GM12878 (cell line): ENCODE data around the gene CALHM2. TPM values are rescaled to one million over a fixed set of nuclear protein-coding genes. Genes with fewer than 3 reads are reported as not detected.

Source experiments
- ATAC-seq: fragments of 200-7000 bp; cut with Tn5 transposase; 3 replicates; pipeline ENCODE4 v1.9.1; 2020; ENCODE audit warnings: mild to moderate bottlenecking, moderate library complexity
- BruUV-seq: library from RNA; stranded (reverse); fragments of 400-500 nt; replicated peaks from 2 replicates; lab custom pipeline; 2021; lab: Mats Ljungman, UMichigan
- CTCF ChIA-PET: fragments of 300-600 bp; sonication (Branson Sonifier 250); formaldehyde crosslinking; extraction: SDS; loops from one replicate; lab custom pipeline; 2021; ENCODE audit warnings: inconsistent platforms; lab: Yijun Ruan, JAX
- POLR2A ChIA-PET: fragments of 350-600 bp; formaldehyde crosslinking; extraction: SDS; loops from one replicate; lab custom pipeline; 2021; ENCODE audit warnings: inconsistent platforms; lab: Charles Lee
- RAD21 ChIA-PET: fragments of 300-600 bp; sonication (Branson Sonifier 250); formaldehyde crosslinking; loops from one replicate; lab custom pipeline; 2023; ENCODE audit warnings: antibody characterized with exemption; ENCODE audit not compliant: unreplicated experiment; lab: Charles Lee
- SMC1A ChIA-PET: fragments of 300-600 bp; sonication (Branson Sonifier 250); formaldehyde crosslinking; loops from one replicate; lab custom pipeline; 2023; ENCODE audit not compliant: unreplicated experiment, uncharacterized antibody; lab: Charles Lee
- DNase-seq: peaks from one replicate; pipeline ENCODE4 v3.0.0-alpha.2; 2011; ENCODE audit warnings: low read depth, low spot score
- FAIRE-seq: peaks from 3 replicates; lab custom pipeline; 2011; peaks lifted over from hg19 to GRCh38; lab: Jason Lieb, UNC
- H2AFZ ChIP-seq: 2 replicates; pipeline ENCODE4 v1.6.0; 2011; ENCODE audit warnings: low read depth, low read length, control low read depth; ENCODE audit not compliant: control insufficient read depth
- H3K27ac ChIP-seq: 2 replicates; pipeline ENCODE4 v1.5.1; 2011; ENCODE audit warnings: control low read depth; ENCODE audit not compliant: control insufficient read depth, insufficient read depth
- H3K27me3 ChIP-seq, 2 experiments: replicated peaks in 1 of 2; 2 replicates each; pipeline versions ENCODE4 v1.6.0 to v1.6.1; 2011; ENCODE audit warnings: low read length in 1 of 2; ENCODE audit not compliant: control insufficient read depth in 2 of 2, insufficient read depth in 2 of 2
- H3K36me3 ChIP-seq, 2 experiments: 2 replicates each; pipeline ENCODE4 v1.5.1; 2011; ENCODE audit warnings: low read length in 1 of 2; ENCODE audit not compliant: control insufficient read depth in 2 of 2, insufficient read depth in 2 of 2
- H3K4me1 ChIP-seq: 2 replicates; pipeline ENCODE4 v1.6.1; 2011; ENCODE audit warnings: mild to moderate bottlenecking, low read length, moderate library complexity, mixed read lengths; ENCODE audit not compliant: control insufficient read depth, insufficient read depth
- H3K4me2 ChIP-seq: 2 replicates; pipeline ENCODE4 v1.6.0; 2011; ENCODE audit warnings: control low read depth; ENCODE audit not compliant: control insufficient read depth, insufficient read depth
- H3K4me3 ChIP-seq: fragments of 200-600 bp; sonication (generic); 2 replicates; pipeline ENCODE4 v1.5.1; 2016
- H3K79me2 ChIP-seq: 2 replicates; pipeline ENCODE4 v1.6.0; 2011; ENCODE audit warnings: low read length; ENCODE audit not compliant: control insufficient read depth, insufficient read depth
- H3K9ac ChIP-seq: 2 replicates; pipeline ENCODE4 v1.8.0; 2011; ENCODE audit warnings: low read length, control low read depth, mixed read lengths; ENCODE audit not compliant: control insufficient read depth, insufficient read depth
- H3K9me3 ChIP-seq: replicated peaks from 3 replicates; pipeline ENCODE4 v1.5.1; 2011; ENCODE audit warnings: mild to moderate bottlenecking, low read length; ENCODE audit not compliant: control insufficient read depth, insufficient read depth
- H4K20me1 ChIP-seq: 2 replicates; pipeline ENCODE4 v1.6.0; 2011; ENCODE audit not compliant: control insufficient read depth, insufficient read depth
- CBX3 ChIP-seq: fragments of 200-600 bp; sonication (generic); IDR thresholded peaks from 2 replicates; pipeline ENCODE4 v1.6.1; 2016; ENCODE audit warnings: low read depth, borderline replicate concordance
- CHD4 ChIP-seq: fragments of 200-600 bp; sonication (generic); IDR thresholded peaks from 2 replicates; pipeline ENCODE4 v1.6.1; 2016; ENCODE audit warnings: mild to moderate bottlenecking
- EGR1 ChIP-seq, 2 experiments: IDR thresholded peaks; 1 replicate in 1 of 2; 2 replicates in 1 of 2; pipeline ENCODE4 v1.6.1; 2011 to 2012; ENCODE audit warnings: low read depth in 2 of 2, low read length in 2 of 2, borderline replicate concordance in 1 of 2, mild to moderate bottlenecking in 1 of 2, moderate library complexity in 1 of 2
- ETV6 ChIP-seq, 2 experiments: fragments of 450-650 bp in 1 of 2; IDR thresholded peaks in 1 of 2; conservative IDR thresholded peaks in 1 of 2; 2 replicates each; pipeline ENCODE4 v1.6.1; 2014; ENCODE audit warnings: antibody characterized with exemption in 1 of 2, borderline replicate concordance in 1 of 2, low read depth in 1 of 2, mild to moderate bottlenecking in 1 of 2, moderate library complexity in 1 of 2
- GABPA ChIP-seq: IDR thresholded peaks from 2 replicates; pipeline ENCODE4 v1.6.1; 2014; ENCODE audit warnings: antibody characterized with exemption, low read depth, mild to moderate bottlenecking, inconsistent platforms
- JUNB ChIP-seq: IDR thresholded peaks from 2 replicates; pipeline ENCODE4 v1.6.1; 2016; ENCODE audit warnings: antibody characterized with exemption, mild to moderate bottlenecking
- NR2C1 ChIP-seq: fragments of 450-650 bp; IDR thresholded peaks from 2 replicates; pipeline ENCODE4 v1.6.1; 2017; ENCODE audit warnings: antibody characterized with exemption, mild to moderate bottlenecking, moderate library complexity
- PAX5 ChIP-seq: IDR thresholded peaks from 2 replicates; pipeline ENCODE4 v1.6.1; 2011; ENCODE audit warnings: low read depth, low read length, borderline replicate concordance
- PAX8 ChIP-seq: fragments of 450-650 bp; IDR thresholded peaks from 2 replicates; pipeline ENCODE4 v1.6.1; 2017; ENCODE audit warnings: mild to moderate bottlenecking, moderate library complexity
- PML ChIP-seq: IDR thresholded peaks from 2 replicates; pipeline ENCODE4 v1.6.1; 2012; ENCODE audit warnings: low read length, inconsistent platforms
- POU2F2 ChIP-seq: IDR thresholded peaks from 3 replicates; pipeline ENCODE4 v1.6.1; 2011; ENCODE audit warnings: low read depth, mild to moderate bottlenecking, low read length, borderline replicate concordance
- RUNX3 ChIP-seq: IDR thresholded peaks from 2 replicates; pipeline ENCODE4 v1.6.1; 2012; ENCODE audit warnings: low read length, inconsistent platforms
- SMC3 ChIP-seq: IDR thresholded peaks from 2 replicates; pipeline ENCODE4 v1.6.1; 2011; ENCODE audit warnings: low read length, improper control_type of control experiment, borderline replicate concordance
- STAT1 ChIP-seq: fragments of 450-650 bp; conservative IDR thresholded peaks from 2 replicates; pipeline ENCODE4 v1.6.1; 2014; ENCODE audit warnings: antibody characterized with exemption, mild to moderate bottlenecking
- TCF7 ChIP-seq: IDR thresholded peaks from 2 replicates; pipeline ENCODE4 v1.6.1; 2014; ENCODE audit warnings: antibody characterized with exemption, borderline replicate concordance
- YBX1 ChIP-seq: fragments of 450-650 bp; IDR thresholded peaks from 2 replicates; pipeline ENCODE4 v1.6.1; 2016; ENCODE audit warnings: antibody characterized with exemption
- ZBTB11 ChIP-seq: fragments of 450-650 bp; formaldehyde crosslinking; IDR thresholded peaks from 2 replicates; pipeline ENCODE4 v1.5.0; 2022; ENCODE audit warnings: mild to moderate bottlenecking, missing genetic modification characterization
- ZNF207 ChIP-seq: fragments of 450-650 bp; IDR thresholded peaks from 2 replicates; pipeline ENCODE4 v1.6.1; 2014; ENCODE audit warnings: antibody characterized with exemption, mild to moderate bottlenecking, borderline replicate concordance
- ZNF24 ChIP-seq: fragments of 450-650 bp; IDR thresholded peaks from 2 replicates; pipeline ENCODE4 v1.6.1; 2017; ENCODE audit warnings: antibody characterized with exemption, mild to moderate bottlenecking
- WGBS: methylation state at CpG from one replicate; pipeline ENCODE4 v1.1.6; 2016; ENCODE audit warnings: low lambda C conversion rate; ENCODE audit not compliant: insufficient replicate concordance, insufficient coverage; ENCODE audit errors: missing lambda C conversion rate; 5-methylcytosine and 5-hydroxymethylcytosine counted together
- in situ Hi-C: fragments of 300-500 bp; cut with MboI; formaldehyde crosslinking; loops from 9 replicates; pipeline ENCODE4 v1.14.3; 2018; ENCODE audit warnings: mixed read lengths
- intact Hi-C: fragments of 100-400 bp; cut with micrococcal nuclease; formaldehyde crosslinking; loops from one replicate; pipeline ENCODE4 v1.14.2; 2022; ENCODE audit not compliant: unreplicated experiment
- polyA plus RNA-seq, 11 experiments: library from polyadenylated mRNA; depleted of rRNA in 4 of 11; unstranded in 6 of 11; stranded (reverse) in 5 of 11; fragments of >200 nt; fragmentation: Nextera tagmentation in 4 of 11; fragmentation: Illumina TruSeq in 1 of 11; extraction: Ambion mirVana in 4 of 11; extraction: Trizol in 1 of 11; gene quantifications; 1 replicate in 1 of 11; 2 replicates in 10 of 11; pipeline versions ENCODE4 v1.2.1 to v1.2.3, GENCODE V29; 2011 to 2016; ENCODE audit warnings: inconsistent platforms in 2 of 11, missing spikeins in 2 of 11, low read depth in 1 of 11
- total RNA-seq, 4 experiments: library from RNA; depleted of rRNA in 3 of 4; stranded (reverse); fragments of >200 nt in 3 of 4; fragmentation: Illumina TruSeq in 1 of 4; extraction: Trizol in 1 of 4; gene quantifications; 2 replicates each; pipeline versions ENCODE4 v1.2.1 to v1.2.3, GENCODE V29; 2013 to 2021
- TF ChIP-seq, protein P1 (sequence below): IDR thresholded peaks from 2 replicates; pipeline ENCODE4 v1.6.1; 2012; ENCODE audit warnings: low read length, inconsistent platforms

The CALHM2 gene
- total and polyA plus RNA-seq, 10 of the 15 experiments (the other 5 are each of a cell fraction or from before 2014, with no cell fraction given): 0.60 to 23.7 (median 9.3) TPM

GRCh38 chr10:103445767-103446567, 6.2 kb downstream of the CALHM2 start (continued):
- TF ChIP-seq NR2C1: no peak
- TF ChIP-seq ZNF24: no peak
- TF ChIP-seq CBX3: no peak
- no peak for TF ChIP-seq SMC3
- TF ChIP-seq TCF7: no peak
- TF ChIP-seq RUNX3: no peak
- no peak for TF ChIP-seq JUNB
- TF ChIP-seq POU2F2: no peak
- no peak for TF ChIP-seq YBX1
- no peak for TF ChIP-seq STAT1

DNA sequence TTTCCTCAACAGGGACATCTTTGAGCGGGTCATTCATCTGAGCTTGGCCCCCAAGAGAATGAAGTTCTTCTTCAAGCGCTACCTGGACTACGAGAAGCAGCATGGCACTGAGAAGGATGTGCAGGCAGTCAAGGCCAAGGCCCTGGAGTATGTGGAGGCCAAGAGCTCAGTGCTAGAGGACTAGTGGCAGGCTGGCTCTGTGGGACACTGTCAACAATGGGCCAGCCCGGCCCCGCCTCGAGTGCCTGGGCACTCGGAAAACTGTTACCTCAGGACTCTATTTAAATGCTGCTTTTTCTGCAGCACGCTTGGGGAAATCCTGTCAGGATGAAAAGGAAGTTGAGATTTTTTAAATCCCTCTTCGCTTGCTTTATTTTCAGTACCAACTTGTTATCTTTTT, 6.8 kb downstream of the CALHM2 start:
- BruUV-seq: no TSS peak
- intact Hi-C loops (loop anchor here (5.0 kb wide), 1 partner anchor 37 kb away; no protein-coding TSS in a partner anchor), in situ Hi-C loops (no loop called here)
- no peak overlapping the region for H2AFZ ChIP-seq
- H3K4me1 ChIP-seq: peaks cover 9% of the 10 kb centered on the region; the same call in 1 of the 2 replicates
- no peaks in the 10 kb centered on the region; the same call in 1 of the 2 replicates for H4K20me1 ChIP-seq
- no peaks in the 10 kb centered on the region for H3K27me3 ChIP-seq
- H3K36me3 ChIP-seq: peaks cover 36 to 47% of the 10 kb centered on the region in 2 experiments
- no peak overlapping the region for H3K27ac ChIP-seq
- 98% methylated on average over 9 of the region's 9 CpGs for WGBS
- POLR2A ChIA-PET: interaction anchor here (2.1 kb wide), 1 partner anchor 25 kb away, joined by 6 read pairs; no protein-coding TSS in a partner anchor
- CTCF ChIA-PET: interaction anchor here (1.6 to 17.8 kb wide), 3 partner anchors 27 to 40 kb away, joined by 4 to 163 read pairs (median 7); partner anchors contain the start of gene CALHM3
- no peak overlapping the region for H3K4me3 ChIP-seq
- no peak overlapping the region for H3K4me2 ChIP-seq
- no peak overlapping the region for H3K9ac ChIP-seq
- ATAC-seq (no peak), DNase-seq (no peak), FAIRE-seq (no peak)
- SMC1A ChIA-PET: interaction anchor here (0.7 to 1.6 kb wide), 2 partner anchors 9 to 36 kb away, joined by 3 read pairs; no protein-coding TSS in a partner anchor
- no peaks in the 10 kb centered on the region for H3K9me3 ChIP-seq
- peaks cover 14% of the 10 kb centered on the region for H3K79me2 ChIP-seq
- RAD21 ChIA-PET: interaction anchor here (1.0 to 2.5 kb wide), 2 partner anchors 21 to 38 kb away, joined by 3 to 7 read pairs; no protein-coding TSS in a partner anchor
- TF ChIP-seq CHD4 (no peak), ZNF207 (no peak), GABPA (no peak), ZBTB11 (CRISPR knock-in tag) (no peak), PAX5 (no peak), PML (no peak), PAX8 (no peak), EGR1 (IDR thresholded peaks at IDR 0.05; ENCODE audit: borderline replicate concordance in 1 of 2, low read depth in 2 of 2, low read length in 2 of 2) (no peak), ETV6 (conservative IDR thresholded peaks at IDR 0.05 in 1 of 2, IDR thresholded peaks at IDR 0.05 in 1 of 2; ENCODE audit: borderline replicate concordance in 1 of 2, low read depth in 1 of 2) (no peak)
- TF ChIP-seq, protein P1, sequence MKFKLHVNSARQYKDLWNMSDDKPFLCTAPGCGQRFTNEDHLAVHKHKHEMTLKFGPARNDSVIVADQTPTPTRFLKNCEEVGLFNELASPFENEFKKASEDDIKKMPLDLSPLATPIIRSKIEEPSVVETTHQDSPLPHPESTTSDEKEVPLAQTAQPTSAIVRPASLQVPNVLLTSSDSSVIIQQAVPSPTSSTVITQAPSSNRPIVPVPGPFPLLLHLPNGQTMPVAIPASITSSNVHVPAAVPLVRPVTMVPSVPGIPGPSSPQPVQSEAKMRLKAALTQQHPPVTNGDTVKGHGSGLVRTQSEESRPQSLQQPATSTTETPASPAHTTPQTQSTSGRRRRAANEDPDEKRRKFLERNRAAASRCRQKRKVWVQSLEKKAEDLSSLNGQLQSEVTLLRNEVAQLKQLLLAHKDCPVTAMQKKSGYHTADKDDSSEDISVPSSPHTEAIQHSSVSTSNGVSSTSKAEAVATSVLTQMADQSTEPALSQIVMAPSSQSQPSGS: no peak
